Raji (cell line): ENCODE results near the gene GLRX5.

Experiments used
- POLR2A ChIP-seq: IDR thresholded peaks from 2 replicates; pipeline ENCODE4 v1.6.1; 2011; ENCODE audit warnings: low read depth, low read length, control low read depth; ENCODE audit not compliant: insufficient read depth

Gene GLRX5

DNA sequence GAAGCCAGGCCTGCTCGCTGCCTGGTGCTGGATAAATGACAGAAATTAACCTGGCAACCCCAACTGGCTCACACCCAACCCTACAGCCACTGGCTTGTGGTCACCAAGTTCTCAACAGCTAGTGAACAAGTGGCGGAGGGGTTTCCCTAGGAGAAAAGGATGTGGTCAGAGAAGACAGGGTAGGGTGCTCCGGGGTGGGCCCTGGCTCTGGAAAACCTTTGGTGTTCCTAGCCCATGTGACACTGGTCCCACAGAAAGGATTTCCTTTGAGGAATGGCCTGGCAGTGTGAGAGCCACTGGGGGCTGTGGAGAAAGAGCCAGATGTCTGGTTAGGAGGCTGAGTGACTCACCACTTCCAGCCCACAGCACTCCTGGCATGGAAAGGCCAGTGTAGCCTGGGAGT, 27.1 kb upstream of the GLRX5 start:
- no peak for TF ChIP-seq POLR2A

DNA sequence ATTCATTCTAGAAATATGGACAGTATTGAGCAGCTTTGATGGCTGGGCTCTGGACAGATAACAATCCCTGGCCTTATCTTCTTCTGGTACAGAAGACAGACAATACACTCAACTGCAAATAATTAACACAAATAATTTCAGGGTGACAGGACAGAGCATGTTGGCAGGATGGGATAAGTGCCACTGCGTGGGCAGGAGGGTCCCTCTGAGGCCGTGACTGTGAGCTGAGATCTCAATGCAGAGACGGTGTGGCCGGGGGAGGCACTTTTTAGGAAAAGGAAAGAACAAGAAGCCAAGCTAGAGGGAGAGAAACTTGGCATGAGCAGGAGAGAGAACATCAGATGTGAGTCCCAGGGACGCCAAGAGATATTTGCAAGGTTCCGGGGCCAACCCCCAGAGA, 26.5 kb upstream of the GLRX5 start:
- no peak for TF ChIP-seq POLR2A

DNA sequence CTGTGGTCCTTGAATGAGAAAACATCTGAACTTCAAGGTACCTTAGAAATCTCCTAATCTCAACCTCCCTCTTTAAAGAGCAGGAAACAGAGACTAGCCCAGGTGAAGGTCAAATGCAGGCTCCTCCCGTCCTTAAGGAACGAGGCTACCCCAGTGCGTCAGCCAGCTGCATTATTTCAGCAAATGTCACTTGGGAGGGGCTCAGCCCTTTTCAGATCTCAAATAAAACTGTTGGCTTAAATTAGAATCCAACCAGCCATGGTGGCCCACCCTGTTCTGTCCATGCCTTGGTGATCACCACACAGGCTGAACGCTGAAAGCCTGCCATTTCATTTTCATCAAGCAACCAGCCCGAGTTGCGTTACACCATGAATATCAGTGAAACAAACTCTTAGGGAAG, 25.4 kb upstream of the GLRX5 start:
- no peak for TF ChIP-seq POLR2A

DNA sequence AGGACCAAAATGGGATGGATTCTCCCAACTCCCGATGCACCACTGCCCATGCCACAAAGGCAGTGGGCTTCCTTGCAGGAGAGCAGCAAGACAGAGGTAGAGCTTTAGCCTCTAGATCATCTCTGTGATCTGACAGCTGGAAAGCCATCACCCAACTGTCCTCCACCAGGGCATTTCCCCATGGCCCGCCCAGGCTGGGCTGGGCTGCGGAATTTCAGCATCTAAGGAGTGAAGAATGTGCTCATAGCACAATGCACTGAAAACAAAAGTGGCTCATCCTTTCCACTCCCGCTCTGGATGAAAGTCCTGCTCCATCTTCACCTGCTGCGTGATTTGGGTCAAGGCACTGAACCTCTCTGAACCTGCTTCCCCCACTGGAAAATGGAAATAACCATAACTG, 24.0 kb upstream of the GLRX5 start:
- no peak for TF ChIP-seq POLR2A

DNA sequence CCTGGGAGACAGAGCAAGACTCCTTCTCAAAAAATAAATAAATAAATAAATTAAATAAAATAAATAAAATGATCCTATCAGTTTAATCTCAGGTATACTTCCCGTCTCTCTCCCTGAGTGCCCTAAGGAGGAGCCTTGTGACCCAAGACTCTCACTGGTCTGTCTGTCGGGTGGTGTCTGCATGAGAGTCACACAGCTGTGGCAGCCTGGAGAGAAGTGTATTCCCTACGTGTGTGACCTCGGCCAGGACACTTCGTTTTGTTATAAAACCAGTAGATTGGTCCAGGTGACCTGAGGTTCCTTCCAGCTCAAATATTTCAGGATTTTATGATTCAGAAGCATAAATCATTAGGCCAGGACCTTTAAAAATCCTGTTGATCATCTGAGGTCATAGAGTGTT, 23.2 kb upstream of the GLRX5 start:
- TF ChIP-seq POLR2A = no peak

DNA sequence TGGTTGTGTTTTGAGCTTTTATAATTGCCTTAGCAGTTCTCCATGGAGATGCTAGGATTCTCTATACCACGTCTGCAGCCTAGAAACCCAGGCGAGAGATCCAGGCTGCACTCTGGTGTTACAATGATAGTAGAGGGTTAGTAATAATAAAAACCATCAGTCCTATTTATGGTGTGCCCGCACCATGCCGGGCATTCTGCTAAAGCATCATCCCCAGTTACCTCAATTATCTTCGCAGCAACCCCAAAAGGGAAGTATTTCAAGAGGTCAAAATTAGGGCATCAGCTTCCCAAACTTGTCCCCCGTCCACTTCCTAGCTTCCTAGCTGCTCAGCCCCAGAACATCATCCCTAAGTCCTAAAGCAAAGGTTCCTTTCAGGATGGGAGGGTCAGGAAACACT, 21.6 kb upstream of the GLRX5 start:
- TF ChIP-seq POLR2A = no peak

DNA sequence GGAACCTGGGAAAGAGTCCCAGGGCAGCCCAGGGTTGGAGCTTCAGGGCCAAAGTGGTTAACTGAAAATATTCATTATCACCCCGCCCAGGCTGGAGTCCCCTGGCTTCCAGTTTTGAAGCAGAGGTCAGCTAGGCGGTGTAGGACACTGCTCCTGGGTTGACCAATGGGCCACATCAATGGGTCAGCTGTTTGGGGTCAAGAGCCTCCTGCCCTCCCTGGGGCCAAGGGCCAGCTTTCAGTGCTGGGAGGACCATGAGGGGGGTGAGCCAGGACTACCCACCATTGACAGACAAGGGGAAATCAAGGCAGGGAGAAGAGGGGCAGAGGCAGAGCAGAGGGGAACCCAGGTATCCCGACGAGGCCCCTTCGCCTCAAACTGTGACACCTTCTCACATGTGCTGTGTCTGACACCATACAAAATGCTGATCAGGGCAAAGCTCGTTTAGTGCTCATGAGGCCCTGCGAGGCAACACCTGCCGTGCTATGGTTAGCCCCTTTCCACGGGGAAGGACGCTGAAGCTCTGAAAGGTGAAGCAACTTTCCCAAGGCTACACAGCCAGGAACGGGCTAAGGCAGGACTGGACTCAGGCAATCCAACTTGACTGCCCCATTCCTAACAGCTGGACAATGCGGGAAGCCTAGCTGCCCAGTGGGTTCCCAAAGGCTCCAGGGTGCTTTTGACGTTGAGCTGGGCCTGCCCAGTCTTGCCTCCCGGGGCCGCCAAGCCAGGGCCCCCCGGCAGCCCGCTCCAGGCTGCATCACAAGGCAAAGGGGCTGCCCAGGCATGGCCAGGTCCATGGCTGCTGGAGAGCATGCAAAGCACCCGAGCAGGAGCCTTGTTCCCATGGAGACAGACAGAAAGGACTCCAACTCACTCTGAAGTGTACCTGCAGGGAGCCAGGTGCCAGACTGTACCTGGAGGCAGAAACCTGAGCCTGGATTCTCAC, 20.4 kb upstream of the GLRX5 start:
- TF ChIP-seq POLR2A = no peak

DNA sequence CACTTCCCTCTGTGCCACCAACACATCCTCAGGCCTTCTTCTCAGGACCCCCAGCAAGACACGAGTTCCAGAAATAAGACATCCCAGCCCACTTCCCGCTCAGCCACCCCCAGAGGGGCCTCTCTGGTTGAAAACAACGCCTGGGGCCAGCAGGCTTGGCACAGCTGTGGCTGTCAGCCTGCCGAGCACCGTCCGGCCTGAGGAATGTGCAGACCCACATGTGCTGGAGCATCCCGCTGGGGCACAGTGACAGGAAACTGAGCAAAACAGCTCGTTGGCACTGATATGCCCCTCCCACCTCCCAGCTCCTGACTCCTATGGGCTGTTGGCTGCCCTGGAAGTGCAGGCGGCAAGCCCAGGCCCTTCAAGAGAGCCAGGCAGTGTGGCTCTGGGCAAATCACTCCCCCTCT, 19.8 kb upstream of the GLRX5 start:
- no peak for TF ChIP-seq POLR2A

DNA sequence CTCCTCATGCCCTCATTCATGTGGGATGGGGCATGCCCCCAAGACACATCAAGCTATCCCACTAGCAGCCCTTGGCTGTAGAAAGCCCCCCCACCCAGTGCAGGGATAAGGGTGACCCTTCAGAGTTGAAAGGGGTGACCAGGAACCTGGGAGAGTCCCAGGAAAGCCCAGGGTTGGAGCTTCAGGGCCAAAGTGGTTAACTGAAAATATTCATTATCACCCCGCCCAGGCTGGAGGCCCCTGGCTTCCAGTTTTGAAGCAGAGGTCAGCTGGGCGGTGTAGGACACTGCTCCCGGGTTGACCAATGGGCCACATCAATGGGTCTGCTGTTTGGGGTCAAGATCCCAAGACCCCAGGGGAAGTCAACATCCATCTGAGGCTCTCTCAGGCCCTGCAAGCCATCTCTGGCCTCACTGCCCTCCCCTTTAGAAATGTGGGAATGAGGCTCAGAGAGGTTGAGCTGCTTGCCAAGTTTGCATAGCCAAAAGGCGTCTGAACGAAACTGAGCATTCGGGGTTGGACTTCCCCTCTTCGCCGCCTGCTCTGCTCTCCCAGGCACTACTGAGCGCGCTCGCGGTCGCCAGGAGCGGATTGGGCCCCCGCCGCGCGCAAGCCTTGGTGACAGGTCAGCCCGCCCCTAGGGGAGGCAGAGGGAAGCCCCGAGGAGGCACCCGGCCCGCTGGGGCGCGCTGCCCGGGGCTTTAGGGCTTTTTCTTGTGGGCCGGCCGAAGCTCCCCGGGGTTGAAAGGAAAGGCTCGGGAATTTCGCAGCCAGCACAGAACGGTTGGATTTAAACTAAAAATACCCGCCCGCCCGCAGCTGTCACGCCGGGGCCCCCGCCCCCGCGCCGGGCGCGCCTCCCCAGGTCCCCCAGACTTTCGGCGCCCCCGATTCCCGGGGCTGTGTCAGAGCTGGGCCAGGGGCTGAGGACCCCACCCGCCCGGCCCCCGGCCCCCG, 19.0 kb upstream of the GLRX5 start:
- 0 out of 2 replicates have a peak, but pooled peaks have one; percentile 30 for TF ChIP-seq POLR2A

DNA sequence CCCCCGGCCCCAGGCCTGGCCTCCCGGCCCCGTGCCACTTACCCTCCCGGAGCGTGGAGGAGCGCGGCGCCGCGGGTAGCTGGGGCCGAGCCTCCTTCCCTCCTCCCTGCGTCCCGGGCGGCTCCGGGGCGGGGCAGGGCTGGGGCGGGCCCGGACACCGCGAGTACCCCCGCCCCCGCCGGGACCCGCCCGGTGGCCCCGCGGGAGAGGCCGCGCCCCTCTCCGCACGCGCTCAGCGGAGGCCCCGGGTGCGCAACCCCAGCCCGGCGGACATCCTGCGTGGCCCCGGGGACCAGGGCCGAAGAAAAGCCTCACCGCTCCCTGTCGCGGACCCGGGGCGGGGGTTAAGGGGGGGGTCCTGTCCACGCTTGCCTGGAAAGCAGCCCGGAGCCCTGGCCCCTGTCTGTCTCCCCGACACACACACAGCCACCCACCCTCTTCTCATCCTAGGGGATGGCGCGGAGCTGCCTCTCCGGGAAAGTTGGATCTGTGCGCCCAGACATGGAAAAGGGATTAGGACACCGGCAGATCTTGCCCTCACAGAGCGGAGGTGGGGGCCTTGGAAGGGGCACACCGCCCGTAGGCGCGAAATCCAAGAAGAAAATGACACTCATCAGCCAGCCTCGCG, 18.2 kb upstream of the GLRX5 start, which contains the start of gene SYNE3:
Gene SYNE3 (minus strand): TSS at position 97 of the 628 bp plus-strand sequence. CDS start 40,829 bp downstream, outside the sequence.
- TF ChIP-seq POLR2A = no peak

DNA sequence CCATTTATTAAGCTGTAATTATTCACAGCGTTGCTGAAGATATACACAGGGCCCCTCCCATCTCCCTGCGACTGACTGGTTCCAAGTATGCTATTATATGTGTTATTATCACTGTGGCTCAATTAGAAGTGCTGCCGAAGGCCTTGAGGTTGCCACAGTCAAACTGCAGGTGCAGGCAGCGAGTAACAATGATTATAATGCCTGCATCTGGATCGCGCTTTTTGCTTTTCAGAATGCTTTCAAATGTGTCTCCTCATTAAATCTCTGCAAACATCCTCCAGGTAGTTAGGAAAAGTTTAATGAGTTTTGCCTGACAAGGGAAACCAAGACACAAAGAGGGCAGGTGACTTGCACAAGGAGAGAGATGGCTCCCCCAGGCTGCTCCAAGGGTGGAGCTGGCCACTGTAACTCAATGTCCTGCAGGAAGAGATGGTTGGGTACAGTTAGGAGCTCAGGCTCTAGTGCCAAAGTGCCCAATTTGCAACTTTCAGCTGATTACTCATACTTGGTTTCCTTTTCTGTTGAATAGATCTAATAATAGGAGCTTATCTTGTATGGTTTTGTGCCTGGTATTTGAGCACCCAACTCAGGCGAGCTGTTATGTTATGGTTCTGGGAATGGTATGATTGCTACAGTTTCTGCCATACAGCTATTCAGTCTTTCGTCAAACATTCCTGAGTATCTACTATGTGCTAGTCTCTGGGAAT, 16.7 kb upstream of the GLRX5 start:
- TF ChIP-seq POLR2A = no peak

DNA sequence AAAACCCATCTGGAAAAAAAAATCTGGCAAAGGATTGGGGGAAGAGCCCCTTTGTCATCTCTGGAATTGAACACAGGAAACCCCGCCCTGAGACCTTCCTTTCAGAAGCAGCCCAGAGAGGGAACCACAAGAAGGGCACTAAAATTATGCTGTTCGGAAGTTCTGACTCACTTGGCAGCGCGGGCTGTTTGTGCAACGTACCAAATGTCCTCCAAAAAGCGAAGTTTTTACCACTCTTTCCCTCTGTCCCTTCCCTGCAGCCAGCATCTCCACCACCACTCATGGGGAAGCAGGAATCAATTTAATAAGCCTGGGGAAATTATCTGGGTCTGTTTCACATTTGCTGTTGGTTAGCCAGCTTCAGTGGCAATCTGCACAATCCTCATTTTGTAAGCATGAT, 15.2 kb upstream of the GLRX5 start:
- TF ChIP-seq POLR2A = 0 out of 2 replicates have a peak, but pooled peaks have one; percentile 17

DNA sequence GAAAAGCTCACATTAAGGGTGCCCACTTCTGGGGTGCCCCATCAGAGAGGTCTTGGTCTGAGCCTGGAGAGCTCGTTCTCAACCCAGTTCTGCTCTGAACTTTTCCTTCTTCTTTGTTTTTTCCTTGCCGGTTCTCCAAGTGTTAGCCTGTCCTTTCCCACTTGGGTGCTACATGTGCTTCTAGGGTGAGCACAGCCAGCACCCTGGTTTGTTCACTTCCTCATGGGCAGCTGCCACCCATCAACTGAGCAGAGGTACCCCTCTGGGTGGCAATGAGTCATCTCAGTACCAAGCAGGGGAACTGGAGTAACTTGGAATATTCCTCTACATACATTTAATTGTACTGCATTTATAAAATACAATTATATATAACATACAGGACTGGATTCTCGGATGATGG, 14.5 kb upstream of the GLRX5 start:
- TF ChIP-seq POLR2A = no peak

DNA sequence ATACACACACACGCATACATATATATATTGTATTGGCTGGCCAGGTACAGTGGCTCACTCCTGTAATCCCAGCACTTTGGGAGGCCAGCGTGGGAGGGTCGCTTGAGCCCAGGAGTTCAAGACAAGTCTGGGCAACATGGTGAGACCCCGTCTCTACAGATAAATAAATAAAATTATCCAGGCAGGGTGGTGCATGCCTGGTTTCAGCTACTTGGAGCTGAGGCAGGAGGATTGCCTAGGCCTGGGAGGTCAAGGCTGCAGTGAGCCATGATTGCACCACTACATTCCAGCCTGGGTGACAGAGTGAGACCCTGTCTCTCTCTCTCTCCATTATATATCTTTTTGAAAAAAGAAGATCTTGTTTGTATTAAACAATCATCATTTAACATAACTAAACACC, 13.8 kb upstream of the GLRX5 start:
- no peak for TF ChIP-seq POLR2A

DNA sequence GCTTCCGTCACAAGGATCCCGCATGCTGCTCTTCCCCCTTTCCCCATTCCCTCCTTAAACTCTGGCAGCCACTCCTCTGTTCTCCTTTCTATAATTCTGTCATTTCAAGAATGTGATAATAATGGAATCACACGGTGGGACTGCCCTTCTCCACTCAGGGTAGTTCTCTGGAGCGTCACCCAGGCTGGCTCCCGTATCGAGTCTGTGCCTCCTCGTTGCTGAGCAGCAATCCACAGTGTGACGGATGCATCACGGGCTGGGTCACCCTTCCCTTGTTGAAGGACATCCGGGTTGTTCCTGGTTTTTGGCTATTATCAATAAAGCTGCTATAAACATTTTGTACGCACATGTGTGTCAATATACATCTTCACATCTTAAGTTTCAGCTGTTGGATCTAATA, 12.7 kb upstream of the GLRX5 start:
- no peak for TF ChIP-seq POLR2A

DNA sequence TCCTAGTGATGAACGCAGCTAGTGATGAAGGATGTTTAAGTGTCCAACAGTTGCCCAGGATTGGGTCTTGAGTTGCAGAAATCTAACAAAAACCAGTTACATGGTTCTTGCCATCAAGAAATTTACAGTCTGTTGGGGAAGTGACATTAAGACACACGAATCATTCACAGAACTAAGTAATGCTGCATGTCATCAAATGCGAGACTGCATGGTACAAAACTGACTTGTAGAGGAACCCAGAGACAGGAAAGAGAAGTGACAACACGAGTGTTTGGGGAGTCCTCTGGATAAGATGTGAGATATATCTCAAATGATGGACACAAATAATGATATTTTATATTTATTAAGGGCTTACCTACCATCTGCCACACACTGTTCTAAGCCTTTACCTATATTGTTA, 12.3 kb upstream of the GLRX5 start:
- TF ChIP-seq POLR2A = no peak
